ENCODE results near the gene AMPD1.

The AMPD1 gene

GRCh38 chr1:114685851-114686250 is 9.5 kb downstream of the AMPD1 start:
- H3K9me3 ChIP-seq (ENCODE audit: insufficient read depth, low read length): no peaks in the 10 kb centered on the region

GRCh38 chr1:114677691-114678090 is 17.7 kb downstream of the AMPD1 start:
- TF ChIP-seq EZH2phosphoT487 (IDR thresholded peaks at IDR 0.05; ENCODE audit: low read depth) (no peak), CTCF (IDR thresholded peaks at IDR 0.05; ENCODE audit: low read depth, low read length) (no peak)
- H3K4me1 ChIP-seq (ENCODE audit: low read length): no peaks in the 10 kb centered on the region
- 0 out of 2 replicates have a peak, but pooled peaks cover 7% of the 10 kb centered on the region for H3K27me3 ChIP-seq (ENCODE audit: low read depth, low read length)
- no peak overlapping the region for H2AFZ ChIP-seq (ENCODE audit: low read depth, low read length)
- H3K27ac ChIP-seq (ENCODE audit: low read length): no peak overlapping the region
- no peaks in the 10 kb centered on the region for H3K79me2 ChIP-seq (ENCODE audit: low read length)
- H3K36me3 ChIP-seq (replicated peaks; ENCODE audit: low read depth, low read length): no peaks in the 10 kb centered on the region
- no peaks in the 10 kb centered on the region for H3K9me3 ChIP-seq (ENCODE audit: insufficient read depth, low read length)
- H3K4me3 ChIP-seq (ENCODE audit: low read length): no peak overlapping the region
- no peaks in the 10 kb centered on the region for H4K20me1 ChIP-seq (ENCODE audit: insufficient read depth, low read length)
- H3K9ac ChIP-seq (ENCODE audit: low read length): no peak overlapping the region
- no peak overlapping the region for H3K4me2 ChIP-seq (ENCODE audit: low read length)

More at GRCh38 chr1:114685851-114686250, 9.5 kb downstream of the AMPD1 start:
- no peaks in the 10 kb centered on the region for H4K20me1 ChIP-seq (ENCODE audit: insufficient read depth, low read length)
- H3K79me2 ChIP-seq (ENCODE audit: low read length): no peaks in the 10 kb centered on the region
- H3K36me3 ChIP-seq (replicated peaks; ENCODE audit: low read depth, low read length): no peaks in the 10 kb centered on the region
- no peak overlapping the region for H3K4me2 ChIP-seq (ENCODE audit: low read length)
- H3K9ac ChIP-seq (ENCODE audit: low read length): no peak overlapping the region
- H3K27ac ChIP-seq (ENCODE audit: low read length): no peak overlapping the region
- no peaks in the 10 kb centered on the region for H3K27me3 ChIP-seq (ENCODE audit: low read depth, low read length)
- no peak overlapping the region for H3K4me3 ChIP-seq (ENCODE audit: low read length)
- TF ChIP-seq EZH2phosphoT487 (IDR thresholded peaks at IDR 0.05; ENCODE audit: low read depth) (no peak), CTCF (IDR thresholded peaks at IDR 0.05; ENCODE audit: low read depth, low read length) (no peak)
- H3K4me1 ChIP-seq (ENCODE audit: low read length): no peaks in the 10 kb centered on the region
- H2AFZ ChIP-seq (ENCODE audit: low read depth, low read length): no peak overlapping the region

- H3K36me3 ChIP-seq (replicated peaks; ENCODE audit: low read depth, low read length): no peaks in the 10 kb centered on the region
- no peaks in the 10 kb centered on the region for H4K20me1 ChIP-seq (ENCODE audit: insufficient read depth, low read length)
- no peaks in the 10 kb centered on the region for H3K79me2 ChIP-seq (ENCODE audit: low read length)
- 0 out of 2 replicates have a peak, but pooled peaks cover 7% of the 10 kb centered on the region for H3K27me3 ChIP-seq (ENCODE audit: low read depth, low read length)
- H3K9me3 ChIP-seq (ENCODE audit: insufficient read depth, low read length): no peaks in the 10 kb centered on the region
- H3K4me3 ChIP-seq (ENCODE audit: low read length): no peak overlapping the region
- H3K4me1 ChIP-seq (ENCODE audit: low read length): no peaks in the 10 kb centered on the region
- TF ChIP-seq CTCF (IDR thresholded peaks at IDR 0.05; ENCODE audit: low read depth, low read length): no peak
- no peak overlapping the region for H3K4me2 ChIP-seq (ENCODE audit: low read length)
- H2AFZ ChIP-seq (ENCODE audit: low read depth, low read length): no peak overlapping the region
- H3K9ac ChIP-seq (ENCODE audit: low read length): no peak overlapping the region
- H3K27ac ChIP-seq (ENCODE audit: low read length): no peak overlapping the region
Measured at GRCh38 chr1:114676115-114676514, 19.2 kb downstream of the AMPD1 start.

GRCh38 chr1:114671939-114672275 is 23.4 kb downstream of the AMPD1 start:
- Histone ChIP-seq H2AFZ (ENCODE audit: low read depth, low read length) (no peak overlapping the region), H3K9ac (ENCODE audit: low read length) (no peak overlapping the region), H3K4me2 (ENCODE audit: low read length) (no peak overlapping the region), H3K9me3 (ENCODE audit: insufficient read depth, low read length) (no peaks in the 10 kb centered on the region), H3K27ac (ENCODE audit: low read length) (no peak overlapping the region), H4K20me1 (ENCODE audit: insufficient read depth, low read length) (no peaks in the 10 kb centered on the region), H3K79me2 (ENCODE audit: low read length) (no peaks in the 10 kb centered on the region), H3K27me3 (ENCODE audit: low read depth, low read length) (peaks cover 15% of the 10 kb centered on the region; the same call in 1 of the 2 replicates), H3K36me3 (replicated peaks; ENCODE audit: low read depth, low read length) (no peaks in the 10 kb centered on the region), H3K4me3 (ENCODE audit: low read length) (no peak overlapping the region), H3K4me1 (ENCODE audit: low read length) (peaks cover 5% of the 10 kb centered on the region; the same call in 1 of the 2 replicates)
- no peak for TF ChIP-seq EZH2phosphoT487 (IDR thresholded peaks at IDR 0.05; ENCODE audit: low read depth)
- no peak for TF ChIP-seq CTCF (IDR thresholded peaks at IDR 0.05; ENCODE audit: low read depth, low read length)
